ENCODE data around the gene ADARB1.

The ADARB1 gene

GRCh38 chr21:45250914-45251634 lies 176.7 kb downstream of the ADARB1 start:
- DNase-seq: no peak
- no peak overlapping the region for H3K4me3 ChIP-seq (ENCODE audit: low read depth, low read length)
- no peaks in the 10 kb centered on the region for H3K36me3 ChIP-seq
- H3K9me3 ChIP-seq: no peaks in the 10 kb centered on the region
- no peaks in the 10 kb centered on the region; the same call in 1 of the 2 replicates for H3K4me1 ChIP-seq
- no peaks in the 10 kb centered on the region; the same call in 1 of the 2 replicates for H3K27me3 ChIP-seq
- no peak for TF ChIP-seq CTCF (IDR thresholded peaks at IDR 0.05; ENCODE audit: low read depth, low read length)

- Histone ChIP-seq H3K9me3 (no peaks in the 10 kb centered on the region), H3K27me3 (no peaks in the 10 kb centered on the region; the same call in 1 of the 2 replicates), H3K4me3 (ENCODE audit: low read depth, low read length) (no peak overlapping the region), H3K4me1 (no peaks in the 10 kb centered on the region; the same call in 1 of the 2 replicates), H3K36me3 (no peaks in the 10 kb centered on the region)
- TF ChIP-seq CTCF (IDR thresholded peaks at IDR 0.05; ENCODE audit: low read depth, low read length): no peak
- DNase-seq: no peak
Observed at GRCh38 chr21:45251635-45252447, 177.5 kb downstream of the ADARB1 start.

- DNase-seq: no peak
- no peak overlapping the region for H3K4me3 ChIP-seq (ENCODE audit: low read depth, low read length)
- no peaks in the 10 kb centered on the region for H3K9me3 ChIP-seq
- no peaks in the 10 kb centered on the region; the same call in 1 of the 2 replicates for H3K27me3 ChIP-seq
- H3K4me1 ChIP-seq: no peaks in the 10 kb centered on the region; the same call in 1 of the 2 replicates
- no peaks in the 10 kb centered on the region for H3K36me3 ChIP-seq
- no peak for TF ChIP-seq CTCF (IDR thresholded peaks at IDR 0.05; ENCODE audit: low read depth, low read length)
Observed at GRCh38 chr21:45252448-45252925, 178.1 kb downstream of the ADARB1 start.

GRCh38 chr21:45253180-45253579 lies 178.8 kb downstream of the ADARB1 start:
- no peaks in the 10 kb centered on the region; the same call in 1 of the 2 replicates for H3K4me1 ChIP-seq
- TF ChIP-seq CTCF (IDR thresholded peaks at IDR 0.05; ENCODE audit: low read depth, low read length): no peak
- H3K4me3 ChIP-seq (ENCODE audit: low read depth, low read length): no peak overlapping the region
- no peaks in the 10 kb centered on the region for H3K36me3 ChIP-seq
- peak; percentile 42 for DNase-seq
- no peaks in the 10 kb centered on the region for H3K9me3 ChIP-seq
- no peaks in the 10 kb centered on the region; the same call in 1 of the 2 replicates for H3K27me3 ChIP-seq

- Histone ChIP-seq H3K27me3 (no peaks in the 10 kb centered on the region; the same call in 1 of the 2 replicates), H3K9me3 (no peaks in the 10 kb centered on the region), H3K4me1 (no peaks in the 10 kb centered on the region; the same call in 1 of the 2 replicates), H3K36me3 (no peaks in the 10 kb centered on the region), H3K4me3 (ENCODE audit: low read depth, low read length) (no peak overlapping the region)
- no peak for DNase-seq
- no peak for TF ChIP-seq CTCF (IDR thresholded peaks at IDR 0.05; ENCODE audit: low read depth, low read length)
Observed at GRCh38 chr21:45253633-45254459, 179.5 kb downstream of the ADARB1 start.

Measured in BE2C (cell line).